Keratinocyte (primary cell): ENCODE measurements around the gene XAB2.

ENCODE experiments used
- CTCF ChIP-seq, 3 experiments: IDR thresholded peaks in 1 of 3; conservative IDR thresholded peaks in 1 of 3; optimal IDR thresholded peaks in 1 of 3; 2 replicates in 2 of 3; 3 replicates in 1 of 3; pipeline versions ENCODE3 to v1.5.1; 2011; ENCODE audit warnings: low read length in 3 of 3, mild to moderate bottlenecking in 3 of 3, moderate library complexity in 2 of 3, control low read depth in 1 of 3, inconsistent platforms in 1 of 3; ENCODE audit not compliant: insufficient read depth in 2 of 3; ENCODE audit errors: extremely low read depth in 1 of 3
- EZH2 ChIP-seq: IDR thresholded peaks from one replicate; pipeline ENCODE4 v1.6.1; 2012; ENCODE audit warnings: inconsistent platforms, mild to moderate bottlenecking, low read length, moderate library complexity

- TF ChIP-seq CTCF (optimal IDR thresholded peaks at IDR 0.05 in 1 of 3, IDR thresholded peaks at IDR 0.05 in 1 of 3, conservative IDR thresholded peaks at IDR 0.05 in 1 of 3; ENCODE audit: extremely low read depth in 1 of 3, insufficient read depth in 2 of 3, low read length in 3 of 3) (no peak), EZH2 (no peak)
Observed at GRCh38 chr19:7611541-7612279, 17.6 kb downstream of the XAB2 start.
